MM.1S (cell line): ENCODE results near the gene COQ10B.
A peak's percentile ranks its signal among the peaks of the same experiment; 100 is the strongest.

Source experiments
- DNase-seq: peaks from one replicate; pipeline ENCODE4 v3.0.0-alpha.2; 2015
- H2AFZ ChIP-seq: fragments of 300-600 bp; sonication (generic); 2 replicates; pipeline ENCODE4 v1.6.0; 2016; ENCODE audit warnings: antibody characterized with exemption, low read length
- H3F3A ChIP-seq: fragments of 300-600 bp; sonication (generic); 2 replicates; pipeline ENCODE4 v1.6.1; 2016; ENCODE audit warnings: mild to moderate bottlenecking, antibody characterized with exemption, low read length, moderate library complexity, mixed read lengths; ENCODE audit not compliant: insufficient read depth
- H3K27ac ChIP-seq: fragments of 300-600 bp; sonication (generic); 2 replicates; pipeline ENCODE4 v1.5.1; 2016; ENCODE audit warnings: mild to moderate bottlenecking, low read length
- H3K27me3 ChIP-seq: fragments of 300-600 bp; sonication (generic); replicated peaks from 2 replicates; pipeline ENCODE4 v1.6.0; 2016; ENCODE audit warnings: low read length; ENCODE audit not compliant: insufficient read depth
- H3K36me3 ChIP-seq: fragments of 300-600 bp; sonication (generic); replicated peaks from 2 replicates; pipeline ENCODE4 v1.6.1; 2016; ENCODE audit warnings: mild to moderate bottlenecking, low read length, mixed read lengths; ENCODE audit not compliant: insufficient read depth
- H3K4me1 ChIP-seq: fragments of 300-600 bp; sonication (generic); 2 replicates; pipeline ENCODE4 v1.6.1; 2016; ENCODE audit warnings: low read length, mixed read lengths
- H3K4me2 ChIP-seq: fragments of 300-600 bp; sonication (generic); 2 replicates; pipeline ENCODE4 v1.6.0; 2016; ENCODE audit warnings: low read depth, low read length
- H3K4me3 ChIP-seq: fragments of 300-600 bp; sonication (generic); 2 replicates; pipeline ENCODE4 v1.5.1; 2016; ENCODE audit warnings: low read length, mixed read lengths
- H3K79me2 ChIP-seq: fragments of 300-600 bp; sonication (generic); 2 replicates; pipeline ENCODE4 v1.6.1; 2016; ENCODE audit warnings: mixed run types, low read length, mixed read lengths
- H3K9ac ChIP-seq: fragments of 300-600 bp; sonication (generic); 2 replicates; pipeline ENCODE4 v1.6.1; 2016; ENCODE audit warnings: low read length, mixed read lengths
- H3K9me2 ChIP-seq: fragments of 300-600 bp; sonication (generic); replicated peaks from 2 replicates; pipeline ENCODE4 v1.6.1; 2016; ENCODE audit warnings: mild to moderate bottlenecking, low read length, mixed read lengths; ENCODE audit not compliant: insufficient read depth
- H3K9me3 ChIP-seq: fragments of 300-600 bp; sonication (generic); replicated peaks from 2 replicates; pipeline ENCODE4 v1.6.1; 2016; ENCODE audit warnings: mild to moderate bottlenecking, low read length, mixed read lengths; ENCODE audit not compliant: insufficient read depth
- H4K20me1 ChIP-seq: fragments of 300-600 bp; sonication (generic); 2 replicates; pipeline ENCODE4 v1.6.1; 2016; ENCODE audit warnings: mild to moderate bottlenecking, low read length, moderate library complexity, mixed read lengths; ENCODE audit not compliant: insufficient read depth
- CTCF ChIP-seq: fragments of 300-600 bp; sonication (generic); IDR thresholded peaks from 2 replicates; pipeline ENCODE4 v1.5.1; 2016; ENCODE audit warnings: antibody characterized with exemption, low read length, mixed read lengths
- EZH2 ChIP-seq: fragments of 300-600 bp; sonication (generic); optimal IDR thresholded peaks from 2 replicates; pipeline ENCODE3; 2017; ENCODE audit warnings: low read depth, mild to moderate bottlenecking, antibody characterized with exemption, low read length, mixed read lengths
- EZH2phosphoT487 ChIP-seq: fragments of 300-600 bp; sonication (generic); IDR thresholded peaks from 2 replicates; pipeline ENCODE4 v1.6.1; 2018; ENCODE audit warnings: antibody characterized with exemption, low read length

The COQ10B gene

GRCh38 chr2:197506658-197507057 is 53.3 kb downstream of the COQ10B start:
- no peaks in the 10 kb centered on the region for H3K9me3 ChIP-seq
- no peak for TF ChIP-seq EZH2
- TF ChIP-seq CTCF: no peak
- no peak for TF ChIP-seq EZH2phosphoT487
- peaks cover 17% of the 10 kb centered on the region for H3F3A ChIP-seq
- no peaks in the 10 kb centered on the region; the same call in 1 of the 2 replicates for H4K20me1 ChIP-seq
- H3K27ac ChIP-seq: no peak overlapping the region
- peaks cover 14% of the 10 kb centered on the region for H3K36me3 ChIP-seq
- no peak overlapping the region for H3K4me3 ChIP-seq
- peaks cover 32% of the 10 kb centered on the region for H3K79me2 ChIP-seq
- H3K9ac ChIP-seq: no peak overlapping the region
- no peak overlapping the region for H2AFZ ChIP-seq
- H3K27me3 ChIP-seq: no peaks in the 10 kb centered on the region
- no peak overlapping the region for H3K4me2 ChIP-seq
- H3K4me1 ChIP-seq: peaks cover 8% of the 10 kb centered on the region
- no peaks in the 10 kb centered on the region for H3K9me2 ChIP-seq
- DNase-seq: no peak

- Histone ChIP-seq H2AFZ (no peak overlapping the region), H3K27me3 (no peaks in the 10 kb centered on the region), H3K4me3 (no peak overlapping the region), H3K9me3 (no peaks in the 10 kb centered on the region), H3K79me2 (peaks cover 37% of the 10 kb centered on the region), H3K4me2 (peak overlapping the region; percentile 69; the same call in 1 of the 2 replicates), H3K9me2 (no peaks in the 10 kb centered on the region), H3F3A (peaks cover 22% of the 10 kb centered on the region), H3K4me1 (peaks cover 22% of the 10 kb centered on the region), H3K27ac (peak overlapping the region; percentile 93; the same call in 1 of the 2 replicates), H4K20me1 (no peaks in the 10 kb centered on the region), H3K9ac (no peak overlapping the region), H3K36me3 (no peaks in the 10 kb centered on the region)
- TF ChIP-seq CTCF (no peak), EZH2phosphoT487 (no peak), EZH2 (no peak)
- DNase-seq: no peak
Observed at GRCh38 chr2:197513915-197514314, 60.6 kb downstream of the COQ10B start.

- Histone ChIP-seq H3K9ac (peak overlapping the region; percentile 86), H4K20me1 (no peaks in the 10 kb centered on the region), H3K9me2 (no peaks in the 10 kb centered on the region), H3K4me2 (peak overlapping the region; percentile 69), H3K9me3 (no peaks in the 10 kb centered on the region), H3K27ac (peak overlapping the region; percentile 93), H3K4me1 (peaks cover 22% of the 10 kb centered on the region), H3K36me3 (no peaks in the 10 kb centered on the region), H3F3A (peaks cover 22% of the 10 kb centered on the region), H3K79me2 (peaks cover 45% of the 10 kb centered on the region), H3K27me3 (no peaks in the 10 kb centered on the region), H2AFZ (peak overlapping the region; percentile 34), H3K4me3 (peak overlapping the region; percentile 69)
- no peak for DNase-seq
- TF ChIP-seq EZH2phosphoT487 (no peak), CTCF (no peak), EZH2 (no peak)
Observed at GRCh38 chr2:197514754-197515153, 61.4 kb downstream of the COQ10B start.
